ENCODE data around the gene MAN1A1.

The MAN1A1 gene

GRCh38 chr6:119227377-119227776 lies 122.2 kb downstream of the MAN1A1 start:
- Histone ChIP-seq H3K4me3 (no peak overlapping the region), H3K36me3 (ENCODE audit: insufficient read depth, low read length) (no peaks in the 10 kb centered on the region), H3K27ac (no peak overlapping the region), H3K9me3 (ENCODE audit: low read depth, low read length) (no peaks in the 10 kb centered on the region), H3K9ac (ENCODE audit: insufficient read length) (no peak overlapping the region)
- no peak for TF ChIP-seq FOXP2 (optimal IDR thresholded peaks at IDR 0.05; ENCODE audit: control extremely low read depth, extremely low read length, insufficient read depth)
- no peak for TF ChIP-seq POLR2AphosphoS5 (IDR thresholded peaks at IDR 0.05; ENCODE audit: borderline replicate concordance, low read depth, low read length)
- no peak for TF ChIP-seq EZH2 (IDR thresholded peaks at IDR 0.05)
- DNase-seq (ENCODE audit: low read depth, low spot score): no peak

DNA sequence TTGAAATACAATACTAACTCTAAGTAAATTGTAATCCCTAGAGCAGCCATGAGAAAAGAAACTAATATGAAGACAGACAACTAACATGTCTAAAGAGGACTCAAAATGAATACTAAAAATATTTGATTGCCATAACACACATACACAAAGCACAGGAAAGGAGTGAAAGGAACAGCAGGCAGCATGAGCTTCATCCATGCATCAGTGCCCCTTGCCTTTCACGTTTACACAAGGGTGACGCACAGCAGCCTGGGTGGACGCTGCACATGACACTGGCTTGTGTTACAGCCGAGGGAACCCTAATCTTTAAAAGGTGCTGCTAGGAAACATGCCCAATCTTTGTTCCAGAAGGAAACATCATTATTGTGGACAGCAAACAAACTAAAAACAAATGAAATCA lies 123.5 kb downstream of the MAN1A1 start:
- no peaks in the 10 kb centered on the region for H3K9me3 ChIP-seq (ENCODE audit: low read depth, low read length)
- TF ChIP-seq POLR2AphosphoS5 (IDR thresholded peaks at IDR 0.05; ENCODE audit: borderline replicate concordance, low read depth, low read length) (no peak), EZH2 (IDR thresholded peaks at IDR 0.05) (no peak), FOXP2 (optimal IDR thresholded peaks at IDR 0.05; ENCODE audit: control extremely low read depth, extremely low read length, insufficient read depth) (no peak)
- no peak for DNase-seq (ENCODE audit: low read depth, low spot score)
- H3K36me3 ChIP-seq (ENCODE audit: insufficient read depth, low read length): no peaks in the 10 kb centered on the region
- H3K9ac ChIP-seq (ENCODE audit: insufficient read length): no peak overlapping the region
- no peak overlapping the region for H3K4me3 ChIP-seq
- no peak overlapping the region for H3K27ac ChIP-seq

- Histone ChIP-seq H3K36me3 (ENCODE audit: insufficient read depth, low read length) (no peaks in the 10 kb centered on the region), H3K27ac (no peak overlapping the region), H3K9me3 (ENCODE audit: low read depth, low read length) (no peaks in the 10 kb centered on the region), H3K4me3 (no peak overlapping the region), H3K9ac (ENCODE audit: insufficient read length) (no peak overlapping the region)
- no peak for TF ChIP-seq EZH2 (IDR thresholded peaks at IDR 0.05)
- no peak for TF ChIP-seq FOXP2 (optimal IDR thresholded peaks at IDR 0.05; ENCODE audit: control extremely low read depth, extremely low read length, insufficient read depth)
- no peak for TF ChIP-seq POLR2AphosphoS5 (IDR thresholded peaks at IDR 0.05; ENCODE audit: borderline replicate concordance, low read depth, low read length)
- no peak for DNase-seq (ENCODE audit: low read depth, low spot score)
Observed at GRCh38 chr6:119224095-119224701, 125.4 kb downstream of the MAN1A1 start.

DNA sequence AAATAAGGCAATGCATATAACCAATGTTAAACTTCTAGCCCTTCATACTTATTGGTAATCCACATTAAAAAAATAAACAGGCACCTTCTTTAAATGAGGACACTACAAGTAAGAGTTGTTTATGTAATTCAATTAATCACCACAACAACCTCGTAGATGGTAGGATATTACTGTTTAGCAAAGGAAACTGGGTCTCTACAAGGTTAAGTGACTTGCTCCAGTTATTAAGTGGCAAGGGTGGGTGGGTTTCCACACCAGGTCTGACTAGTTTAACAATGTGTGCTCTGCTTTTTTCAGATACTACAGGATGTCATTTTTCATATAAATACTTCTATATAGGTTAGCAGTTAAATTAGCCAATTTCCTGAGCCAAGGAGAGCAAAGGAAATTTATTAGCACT lies 129.1 kb downstream of the MAN1A1 start:
- no peak for TF ChIP-seq FOXP2 (optimal IDR thresholded peaks at IDR 0.05; ENCODE audit: control extremely low read depth, extremely low read length, insufficient read depth)
- TF ChIP-seq EZH2 (IDR thresholded peaks at IDR 0.05): no peak
- TF ChIP-seq POLR2AphosphoS5 (IDR thresholded peaks at IDR 0.05; ENCODE audit: borderline replicate concordance, low read depth, low read length): no peak
- Histone ChIP-seq H3K4me3 (no peak overlapping the region), H3K27ac (no peak overlapping the region), H3K36me3 (ENCODE audit: insufficient read depth, low read length) (no peaks in the 10 kb centered on the region), H3K9me3 (ENCODE audit: low read depth, low read length) (no peaks in the 10 kb centered on the region), H3K9ac (ENCODE audit: insufficient read length) (no peak overlapping the region)
- DNase-seq (ENCODE audit: low read depth, low spot score): no peak

GRCh38 chr6:119218548-119218947 lies 131.0 kb downstream of the MAN1A1 start:
- Histone ChIP-seq H3K36me3 (ENCODE audit: insufficient read depth, low read length) (no peaks in the 10 kb centered on the region), H3K27ac (no peak overlapping the region), H3K9ac (ENCODE audit: insufficient read length) (no peak overlapping the region), H3K9me3 (ENCODE audit: low read depth, low read length) (no peaks in the 10 kb centered on the region), H3K4me3 (no peak overlapping the region)
- TF ChIP-seq POLR2AphosphoS5 (IDR thresholded peaks at IDR 0.05; ENCODE audit: borderline replicate concordance, low read depth, low read length) (no peak), EZH2 (IDR thresholded peaks at IDR 0.05) (no peak), FOXP2 (optimal IDR thresholded peaks at IDR 0.05; ENCODE audit: control extremely low read depth, extremely low read length, insufficient read depth) (no peak)
- no peak for DNase-seq (ENCODE audit: low read depth, low spot score)

- H3K9me3 ChIP-seq (ENCODE audit: low read depth, low read length): no peaks in the 10 kb centered on the region
- no peak for DNase-seq (ENCODE audit: low read depth, low spot score)
- no peak overlapping the region for H3K9ac ChIP-seq (ENCODE audit: insufficient read length)
- H3K36me3 ChIP-seq (ENCODE audit: insufficient read depth, low read length): no peaks in the 10 kb centered on the region
- H3K27ac ChIP-seq: no peak overlapping the region
- TF ChIP-seq FOXP2 (optimal IDR thresholded peaks at IDR 0.05; ENCODE audit: control extremely low read depth, extremely low read length, insufficient read depth) (no peak), POLR2AphosphoS5 (IDR thresholded peaks at IDR 0.05; ENCODE audit: borderline replicate concordance, low read depth, low read length) (no peak), EZH2 (IDR thresholded peaks at IDR 0.05) (no peak)
- H3K4me3 ChIP-seq: no peak overlapping the region
Observed at GRCh38 chr6:119215885-119216590, 133.5 kb downstream of the MAN1A1 start.

DNA sequence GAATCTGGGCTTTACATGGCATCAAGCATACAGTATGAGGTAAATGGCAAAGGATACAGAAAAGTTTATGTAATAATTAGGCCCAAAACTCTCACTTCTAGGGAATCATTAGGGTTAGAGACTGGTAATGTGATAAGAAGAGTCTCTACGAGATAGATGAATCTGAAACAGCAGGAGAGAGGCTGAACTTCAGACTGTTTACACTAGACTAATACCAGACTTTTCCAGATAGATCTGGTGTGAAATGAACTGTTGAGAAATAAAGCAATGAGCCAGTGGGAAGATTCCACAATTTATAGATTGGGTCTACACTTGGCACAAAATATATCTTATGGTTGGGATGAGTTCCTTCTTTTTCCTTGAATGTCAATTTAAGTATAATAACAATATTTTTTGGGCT lies 134.3 kb downstream of the MAN1A1 start:
- DNase-seq (ENCODE audit: low read depth, low spot score): no peak
- Histone ChIP-seq H3K9me3 (ENCODE audit: low read depth, low read length) (no peaks in the 10 kb centered on the region), H3K36me3 (ENCODE audit: insufficient read depth, low read length) (no peaks in the 10 kb centered on the region), H3K27ac (no peak overlapping the region), H3K4me3 (no peak overlapping the region), H3K9ac (ENCODE audit: insufficient read length) (no peak overlapping the region)
- TF ChIP-seq POLR2AphosphoS5 (IDR thresholded peaks at IDR 0.05; ENCODE audit: borderline replicate concordance, low read depth, low read length) (no peak), FOXP2 (optimal IDR thresholded peaks at IDR 0.05; ENCODE audit: control extremely low read depth, extremely low read length, insufficient read depth) (no peak), EZH2 (IDR thresholded peaks at IDR 0.05) (no peak)

GRCh38 chr6:119210596-119210995 lies 139.0 kb downstream of the MAN1A1 start:
- TF ChIP-seq FOXP2 (optimal IDR thresholded peaks at IDR 0.05; ENCODE audit: control extremely low read depth, extremely low read length, insufficient read depth): no peak
- no peak for TF ChIP-seq EZH2 (IDR thresholded peaks at IDR 0.05)
- no peak for TF ChIP-seq POLR2AphosphoS5 (IDR thresholded peaks at IDR 0.05; ENCODE audit: borderline replicate concordance, low read depth, low read length)
- Histone ChIP-seq H3K36me3 (ENCODE audit: insufficient read depth, low read length) (no peaks in the 10 kb centered on the region), H3K9me3 (ENCODE audit: low read depth, low read length) (no peaks in the 10 kb centered on the region), H3K27ac (no peak overlapping the region), H3K4me3 (no peak overlapping the region), H3K9ac (ENCODE audit: insufficient read length) (no peak overlapping the region)
- DNase-seq (ENCODE audit: low read depth, low spot score): no peak

All from SK-N-MC (cell line).